Measurements from ENCODE around the gene TEKT1.
"Not testable (repeated sequence)": the region's sequence is repeated elsewhere in the genome, so short reads cannot be mapped to it uniquely, and the experiment has no call there.

Gene TEKT1

DNA sequence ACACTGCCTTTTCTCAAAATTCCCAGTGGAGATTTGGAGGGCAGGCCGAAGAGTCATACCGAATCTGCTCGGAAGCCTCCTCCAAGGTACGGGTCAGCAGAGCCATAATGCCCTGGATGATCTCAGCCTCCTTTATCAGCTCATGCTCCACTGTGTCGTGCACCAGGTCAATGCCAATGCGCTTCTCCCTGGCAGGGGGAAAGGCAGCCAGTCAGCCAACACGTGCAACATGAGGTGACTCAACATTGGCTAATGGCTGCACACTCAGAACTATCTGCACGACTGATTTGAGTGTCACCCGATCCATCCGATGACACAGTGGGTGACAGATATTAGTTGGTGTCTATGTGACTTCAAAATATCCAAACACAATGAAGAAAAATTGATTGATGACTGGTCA, 15.8 kb downstream of the TEKT1 start:
- DNase-seq (ENCODE audit: low spot score): no peak

DNA sequence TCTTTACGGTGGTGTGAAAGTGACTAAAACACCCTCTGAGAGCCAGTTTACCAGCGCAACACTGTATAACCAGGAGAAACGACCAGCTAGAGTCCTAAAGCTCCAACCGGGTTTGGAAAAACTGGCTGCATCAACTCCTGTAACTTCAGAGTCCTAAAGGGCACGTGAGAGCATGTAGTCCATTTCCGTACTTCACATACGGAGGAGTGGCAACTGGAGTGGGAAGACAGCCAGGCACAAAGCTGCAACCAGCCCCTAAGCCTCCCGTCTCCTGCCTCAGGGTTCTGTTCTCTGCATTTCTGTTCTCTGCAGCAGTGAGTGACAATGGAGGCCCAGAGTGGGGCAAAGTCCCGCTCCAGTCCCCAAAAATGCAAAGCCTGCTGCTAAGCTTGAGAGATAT, 19.2 kb downstream of the TEKT1 start:
- DNase-seq (ENCODE audit: low spot score): no peak

DNA sequence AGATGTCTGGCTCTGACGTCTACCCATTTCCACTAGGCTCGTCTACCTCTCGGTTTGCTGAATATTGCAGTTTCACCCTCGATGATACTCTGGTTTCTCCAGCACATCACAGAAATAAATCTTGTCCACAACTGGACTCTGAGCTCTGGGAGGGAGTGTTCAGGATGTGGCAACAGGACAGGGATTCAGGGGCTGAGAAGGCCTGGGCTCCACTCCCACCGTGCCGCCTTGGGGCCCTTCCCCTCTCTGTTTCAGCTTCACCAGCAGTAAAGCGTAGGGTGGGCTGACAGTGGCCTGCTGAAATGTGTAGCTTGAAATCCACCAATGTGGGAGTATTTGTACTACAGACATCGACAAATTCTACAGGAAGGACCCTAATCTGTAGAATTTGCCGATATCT, 20.0 kb downstream of the TEKT1 start:
- no peak for DNase-seq (ENCODE audit: low spot score)

DNA sequence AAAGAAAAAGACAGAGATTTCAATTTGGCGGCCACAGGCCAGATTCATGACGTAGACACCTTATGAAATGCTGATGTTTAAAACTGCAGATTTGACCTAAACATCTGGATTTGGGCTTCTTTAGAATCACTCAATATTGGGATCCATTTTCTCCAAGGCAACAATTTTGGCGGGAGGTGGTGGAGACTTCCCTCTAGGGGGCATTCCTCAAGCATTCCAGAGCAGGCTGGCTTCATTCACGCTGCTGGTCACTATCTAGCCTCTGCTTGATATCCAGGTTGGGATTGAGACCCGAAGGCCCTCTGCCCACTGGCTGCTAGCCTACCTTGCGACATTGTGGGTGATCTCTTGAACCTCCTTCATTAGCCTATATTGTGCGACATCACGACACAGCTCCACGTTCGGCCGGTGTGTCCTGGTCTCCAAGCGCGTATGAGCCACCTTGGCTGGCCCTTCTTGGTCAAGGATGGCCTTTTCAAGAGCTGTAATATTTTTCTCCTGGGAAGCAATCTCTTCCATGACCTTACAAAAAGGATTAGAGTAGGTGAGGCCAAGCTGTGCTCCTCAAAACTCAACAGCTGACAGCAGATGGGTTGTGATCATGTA, 31.0 kb downstream of the TEKT1 start:
- no peak for DNase-seq (ENCODE audit: low spot score)

DNA sequence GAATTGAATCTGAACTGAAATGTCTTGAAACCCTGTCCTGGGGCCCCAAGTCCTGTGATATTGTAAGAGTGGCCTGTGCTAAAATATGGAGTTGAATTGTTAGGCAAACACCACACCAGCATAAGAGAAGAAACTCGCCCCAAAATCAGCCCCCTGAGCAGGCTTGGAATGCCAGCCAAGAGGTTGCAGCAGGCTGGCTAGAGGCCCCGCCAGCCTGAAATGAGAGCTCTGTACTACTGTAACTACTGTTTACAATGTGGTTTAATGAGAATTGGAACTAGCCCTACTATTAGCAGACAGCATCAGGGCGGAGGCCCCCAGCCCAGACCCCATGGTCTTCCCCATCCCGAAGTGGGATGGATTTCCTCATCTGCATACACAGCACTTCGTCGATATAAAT, 31.8 kb downstream of the TEKT1 start:
- DNase-seq (ENCODE audit: low spot score): no peak

DNA sequence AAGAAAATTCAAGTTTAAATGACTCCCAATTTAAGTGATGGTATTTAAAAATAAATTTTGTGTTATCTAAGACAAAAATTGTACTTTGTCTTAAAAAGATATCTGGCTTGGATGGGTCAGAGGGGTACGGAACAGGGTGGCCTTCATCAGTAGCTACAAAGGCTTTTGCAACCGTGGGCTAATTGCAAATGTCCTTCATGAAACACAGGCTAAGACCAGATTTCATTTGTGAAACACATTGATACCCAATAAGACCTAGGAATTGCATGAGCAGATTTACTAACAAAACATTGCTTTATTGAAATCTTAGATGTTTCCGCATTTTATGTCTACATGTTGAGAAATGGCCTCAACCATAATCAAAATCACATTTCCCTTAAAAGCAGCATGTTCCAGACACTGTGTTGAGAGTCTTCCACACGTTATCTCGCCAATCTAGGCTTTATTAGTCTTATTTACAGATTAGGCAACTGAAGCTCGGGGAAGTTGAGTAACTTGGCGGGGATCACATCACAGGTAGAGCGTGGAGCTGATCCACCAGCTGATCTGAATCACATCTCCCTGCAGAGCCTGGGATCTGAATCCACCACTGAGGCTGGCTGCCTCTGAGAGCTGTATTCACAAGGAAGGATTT, 33.7 kb downstream of the TEKT1 start:
- no peak for DNase-seq (ENCODE audit: low spot score)

DNA sequence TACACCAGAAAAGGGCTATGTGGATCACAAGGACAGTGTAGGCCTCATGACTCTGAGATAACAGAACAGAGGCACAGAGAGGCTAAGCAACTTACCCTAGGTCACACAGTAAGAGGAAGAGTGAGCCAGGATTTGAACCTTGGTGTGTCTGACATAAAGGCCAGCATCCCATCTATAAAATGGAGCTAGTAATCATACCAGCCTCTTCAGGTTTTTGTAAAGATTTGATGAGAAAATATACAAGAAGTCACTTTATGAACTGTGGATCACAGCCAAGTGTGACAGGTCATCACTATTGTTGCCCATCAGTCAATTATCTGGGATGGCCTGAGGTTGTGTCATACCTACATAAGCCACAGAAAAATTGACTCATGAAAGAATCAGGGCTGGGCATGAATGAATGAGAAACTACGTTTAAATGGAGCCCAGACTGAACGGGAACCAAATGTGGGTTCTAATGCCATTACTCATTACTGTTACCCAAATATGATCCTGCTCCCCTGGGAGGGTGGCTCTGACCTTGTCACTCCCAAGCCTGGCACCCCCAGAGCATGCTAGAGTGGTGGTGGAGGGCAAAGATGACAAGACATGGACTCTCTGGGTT, 34.5 kb downstream of the TEKT1 start:
- DNase-seq (ENCODE audit: low spot score): no peak

DNA sequence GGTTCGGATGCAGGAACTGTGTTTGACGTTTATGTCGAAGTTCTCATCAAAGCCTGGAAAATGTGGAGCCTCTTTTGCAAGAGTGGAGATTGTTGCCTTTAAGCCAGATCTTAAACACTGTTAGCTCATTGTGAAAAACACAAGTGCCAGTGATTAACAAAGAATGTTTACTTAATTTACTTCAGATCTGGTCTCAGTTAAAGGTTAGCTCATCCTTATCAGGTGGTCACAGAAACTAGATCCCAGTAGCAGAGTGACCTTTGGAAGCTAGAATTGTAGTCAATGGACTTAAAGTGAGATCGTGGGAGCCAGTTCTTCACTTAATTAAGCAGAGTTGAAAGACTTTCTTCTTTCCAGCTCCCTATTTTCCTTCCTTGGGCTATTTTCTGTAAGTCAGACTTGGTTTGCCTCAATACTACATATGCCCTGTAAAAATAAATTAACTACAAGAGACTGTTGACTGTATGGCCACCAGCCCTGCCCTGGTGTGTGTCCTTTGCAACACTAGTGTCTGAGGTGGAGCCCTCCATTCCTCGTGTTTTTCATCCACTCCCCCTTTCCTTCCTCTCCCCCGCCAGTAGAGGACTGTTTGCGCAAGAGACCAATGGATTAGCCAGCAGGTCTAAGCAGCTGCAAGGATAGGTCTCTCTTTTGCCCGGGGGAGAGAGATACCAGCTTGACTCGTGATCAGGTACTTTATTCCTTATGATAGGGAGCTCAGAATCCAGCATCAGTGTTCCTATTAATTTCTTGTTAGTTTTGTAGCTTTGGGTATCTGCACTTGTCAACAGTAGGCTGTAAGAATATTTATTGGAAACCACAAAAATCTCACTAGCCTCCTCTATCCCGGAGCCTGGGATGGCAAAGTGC, 35.3 kb downstream of the TEKT1 start:
- DNase-seq (ENCODE audit: low spot score): no peak

DNA sequence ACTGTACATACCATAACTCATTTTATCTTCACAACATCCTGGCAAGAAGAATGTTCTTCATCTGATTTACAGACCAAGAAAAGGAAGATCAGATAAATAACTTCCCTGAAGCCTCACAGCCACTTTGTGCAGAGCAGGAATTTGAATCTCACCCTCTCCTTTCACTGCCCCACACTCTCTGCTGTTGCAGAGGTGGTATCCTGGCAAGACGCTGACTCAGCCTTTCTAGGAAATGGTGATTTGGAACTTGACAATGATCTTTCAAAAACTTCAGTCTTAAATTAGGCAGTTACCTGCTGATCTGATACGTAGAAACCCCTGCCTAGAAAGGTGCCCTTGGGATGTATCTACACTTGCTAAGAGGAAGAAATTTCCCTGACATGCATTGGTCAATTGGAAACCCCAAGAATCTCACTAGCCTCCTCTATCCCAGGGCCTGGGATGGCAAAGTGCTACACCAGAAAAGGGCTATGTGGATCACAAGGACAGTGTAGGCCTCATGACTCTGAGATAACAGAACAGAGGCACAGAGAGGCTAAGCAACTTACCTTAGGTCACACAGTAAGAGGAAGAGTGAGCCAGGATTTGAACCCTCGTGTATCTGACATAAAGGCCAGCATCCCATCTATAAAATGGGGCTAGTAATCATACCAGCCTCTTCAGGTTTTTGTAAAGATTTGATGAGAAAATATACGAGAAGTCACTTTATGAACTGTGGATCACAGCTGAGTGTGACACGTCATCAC, 37.6 kb downstream of the TEKT1 start:
- DNase-seq (ENCODE audit: low spot score): no peak

DNA sequence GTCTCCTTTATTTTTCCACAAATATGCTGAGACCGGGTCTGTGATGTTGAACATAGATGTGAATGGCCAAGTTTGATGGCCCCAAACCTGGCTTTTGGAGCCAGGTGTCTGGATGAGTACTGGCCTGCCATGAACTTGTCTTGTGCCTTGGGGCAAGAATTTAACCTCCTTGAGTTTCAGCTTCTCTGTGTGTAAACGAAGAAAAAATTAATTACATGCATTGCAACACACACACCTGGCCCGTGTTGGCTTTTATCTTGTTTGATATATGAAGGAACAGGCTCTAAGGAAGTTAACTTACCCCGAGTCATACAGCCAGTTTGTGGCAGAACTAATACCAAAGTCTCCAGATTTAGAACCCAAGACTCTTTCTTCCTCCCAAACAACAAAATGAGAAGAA, 42.4 kb downstream of the TEKT1 start:
- no peak for DNase-seq (ENCODE audit: low spot score)

DNA sequence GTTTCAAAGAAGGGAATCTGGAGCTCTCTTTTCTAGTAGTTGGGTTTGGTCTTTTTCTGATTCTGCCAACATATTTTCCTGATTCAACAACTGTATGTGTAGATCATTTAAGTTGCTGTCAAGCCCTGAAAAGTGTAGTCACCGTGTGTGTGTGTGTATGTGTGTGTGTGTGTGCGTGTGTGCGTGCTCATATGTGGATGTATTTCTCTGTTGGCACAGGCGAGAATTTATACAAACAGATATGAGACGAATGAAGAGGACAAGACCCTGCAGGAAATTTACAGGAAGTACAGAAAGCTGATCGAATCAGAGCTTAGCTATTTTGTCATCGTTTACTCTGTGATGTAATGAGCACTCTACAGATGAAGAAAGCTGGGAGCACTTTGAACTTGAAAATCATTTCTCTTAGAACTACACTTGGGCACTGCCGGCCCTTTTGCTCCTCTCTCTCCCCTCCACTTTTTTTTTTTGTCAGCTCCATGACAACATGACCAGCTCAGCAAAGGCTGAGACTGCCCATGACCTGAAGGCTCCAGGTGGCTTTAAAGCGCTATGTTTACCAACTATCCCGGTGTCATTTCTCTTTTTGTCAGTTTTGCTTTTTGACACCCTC, 44.3 kb downstream of the TEKT1 start:
- no peak for DNase-seq (ENCODE audit: low spot score)

DNA sequence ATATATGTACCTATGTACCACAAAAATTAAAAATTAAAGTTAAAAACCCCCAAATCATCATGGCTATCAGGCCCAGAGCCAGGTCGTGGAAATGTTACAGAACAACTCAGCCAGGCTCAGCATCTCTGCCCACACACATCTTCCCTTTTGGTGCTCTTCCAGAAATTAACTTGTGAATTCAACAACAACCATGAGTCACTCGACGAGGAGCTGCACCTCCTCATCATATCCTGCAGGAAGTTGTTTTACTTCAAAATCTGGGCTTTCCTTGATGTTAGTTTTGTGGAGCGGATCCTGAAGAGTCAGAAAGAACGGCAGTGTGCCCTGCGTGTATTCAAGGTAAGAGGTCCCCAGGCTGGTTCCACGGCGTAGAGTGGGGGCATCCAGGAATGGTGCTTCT, 44.9 kb downstream of the TEKT1 start:
- DNase-seq (ENCODE audit: low spot score): no peak

DNA sequence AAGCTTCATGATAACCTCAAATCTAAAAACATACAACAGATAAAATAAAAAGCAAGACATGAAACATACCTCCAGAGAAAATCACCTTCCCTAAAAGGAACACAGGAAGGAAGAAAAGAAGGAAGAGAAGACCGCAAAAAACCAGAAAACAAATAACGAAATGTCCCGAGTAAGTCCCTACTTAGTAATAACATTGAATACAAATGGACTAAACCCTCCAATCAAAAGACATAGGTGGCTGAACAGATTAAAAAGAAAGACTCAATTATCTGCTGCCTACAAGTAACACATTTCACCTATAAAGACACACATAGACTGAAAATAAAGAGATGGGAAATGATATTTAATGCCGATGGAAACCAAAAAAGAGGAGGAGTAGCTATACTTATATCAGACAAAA, 49.3 kb downstream of the TEKT1 start:
- no peak for DNase-seq (ENCODE audit: low spot score)

DNA sequence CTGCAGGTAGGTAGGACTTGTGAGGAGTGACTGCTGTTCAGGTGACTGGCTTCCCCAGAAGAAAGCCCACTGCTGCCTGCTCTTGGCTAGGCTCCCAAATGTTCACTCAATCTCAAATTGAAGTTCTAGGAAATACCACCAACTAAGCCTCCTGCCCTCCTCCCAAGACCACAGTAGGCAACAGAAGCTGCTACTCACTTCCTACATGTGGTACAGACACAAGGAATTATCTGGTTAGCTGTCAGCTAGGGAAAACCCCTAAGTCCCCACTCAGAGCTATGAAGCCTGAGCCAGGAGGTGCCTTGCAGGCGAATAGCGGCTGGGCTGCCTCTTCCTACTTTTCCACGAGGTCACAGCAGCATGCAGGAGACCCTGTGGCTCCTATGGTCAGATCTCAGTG, 50.6 kb downstream of the TEKT1 start:
- no peak for DNase-seq (ENCODE audit: low spot score)

DNA sequence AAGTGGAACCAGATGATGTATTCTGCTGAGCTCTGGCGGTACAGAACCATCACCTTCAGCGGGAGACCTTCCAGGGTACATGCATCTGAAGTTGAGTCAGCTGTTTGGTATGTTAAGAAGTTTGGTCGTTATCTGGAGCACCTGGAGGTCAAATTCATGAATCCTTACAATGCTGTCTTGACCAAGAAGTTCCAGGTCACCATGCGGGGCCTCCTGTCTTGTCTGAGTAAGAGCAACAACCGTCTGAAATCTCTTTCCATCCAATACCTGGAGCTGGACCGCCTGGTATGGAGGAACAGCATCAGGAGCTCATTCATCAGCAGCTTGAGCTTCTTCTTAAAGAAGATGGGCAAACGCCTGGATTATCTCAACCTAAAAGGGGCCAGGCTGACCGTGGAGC, 51.5 kb downstream of the TEKT1 start:
- DNase-seq (ENCODE audit: low spot score): no peak

DNA sequence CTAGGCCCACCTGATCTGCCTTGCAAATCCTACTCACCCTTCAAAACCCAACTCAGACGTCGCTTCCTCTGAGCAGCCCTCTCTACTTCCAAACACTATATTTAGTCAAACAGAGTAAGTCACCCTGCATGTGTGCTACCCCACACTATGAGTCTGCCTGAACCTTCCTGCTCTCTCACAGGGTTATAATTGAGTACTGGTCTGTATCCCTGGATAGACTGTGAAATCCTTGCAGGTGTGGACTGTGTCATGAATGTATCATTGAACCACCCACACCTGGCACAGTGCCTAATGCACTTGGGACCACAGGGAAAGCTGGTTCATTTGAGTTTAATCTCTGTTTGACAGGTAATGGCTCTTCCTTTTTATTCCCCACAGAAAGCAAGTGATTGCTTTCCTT, 52.1 kb downstream of the TEKT1 start:
- no peak for DNase-seq (ENCODE audit: low spot score)

DNA sequence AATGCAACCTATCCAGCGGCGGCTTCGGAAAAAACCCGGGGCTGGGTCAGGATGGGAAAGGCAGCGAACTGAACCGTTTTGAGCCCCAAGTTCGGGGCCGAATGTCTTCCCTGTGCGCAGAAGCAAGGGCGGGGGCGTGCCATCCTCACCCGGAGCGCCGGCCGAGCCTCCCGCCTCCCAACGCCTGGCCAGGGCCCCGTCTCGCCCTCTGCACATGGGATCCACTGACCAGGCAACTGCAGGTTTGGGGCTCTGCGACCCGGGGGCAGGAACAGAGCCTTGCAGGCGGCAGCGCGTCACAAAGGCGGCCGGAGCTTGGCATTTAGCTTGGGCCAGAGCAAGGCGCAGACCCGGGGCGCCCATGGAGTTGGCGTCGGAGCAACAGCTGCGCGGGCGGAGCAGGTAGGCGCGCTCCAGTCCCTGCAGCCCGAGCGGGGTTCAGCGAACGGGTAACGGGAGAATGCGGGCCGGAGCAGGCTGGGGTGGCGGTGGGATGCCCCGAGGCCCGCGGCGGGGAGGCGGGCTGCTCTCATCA, 55.6 kb downstream of the TEKT1 start, which contains the start of gene FBXO39:
Gene FBXO39, plus strand, starts transcription at position 345 of the 535 bp plus-strand sequence. CDS start 3,654 bp downstream, outside the sequence.
- no peak for DNase-seq (ENCODE audit: low spot score)

DNA sequence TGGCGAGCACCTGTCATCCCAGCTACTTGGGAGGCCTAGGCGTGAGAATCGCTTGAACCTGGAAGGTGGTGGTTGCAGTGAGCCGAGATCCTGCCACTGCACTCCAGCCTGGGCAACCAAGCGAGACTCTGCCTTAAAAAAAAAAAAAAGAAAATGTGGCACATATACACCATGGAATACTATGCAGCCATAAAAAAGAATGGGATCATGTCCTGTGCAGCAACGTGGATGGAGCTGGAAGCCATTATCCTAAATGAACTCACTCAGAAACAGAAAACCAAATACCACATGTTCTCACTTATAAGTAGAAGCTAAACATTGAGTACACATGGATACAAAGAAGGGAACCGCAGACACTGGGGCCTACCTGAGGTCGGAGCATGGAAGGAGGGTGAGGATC, 56.6 kb downstream of the TEKT1 start:
- DNase-seq (ENCODE audit: low spot score): not testable (repeated sequence)

DNA sequence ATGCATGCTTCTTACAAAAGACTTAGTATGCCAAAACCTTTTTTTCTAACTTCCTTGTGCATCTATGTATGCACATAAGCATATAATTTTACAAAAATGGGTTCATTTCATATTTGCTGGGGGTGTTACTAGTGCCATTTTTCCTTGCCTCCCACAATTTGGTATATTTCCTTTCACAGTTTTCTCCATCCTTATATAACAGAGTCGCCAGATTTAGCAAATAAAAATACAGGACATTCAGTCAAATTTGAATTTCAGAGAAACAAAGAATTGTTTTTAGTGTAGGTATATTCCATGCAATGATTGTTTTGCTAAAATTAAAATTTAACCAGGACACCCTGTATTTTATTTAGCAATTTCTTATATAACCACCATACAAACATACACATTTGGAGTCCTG, 59.5 kb downstream of the TEKT1 start:
- no peak for DNase-seq (ENCODE audit: low spot score)

DNA sequence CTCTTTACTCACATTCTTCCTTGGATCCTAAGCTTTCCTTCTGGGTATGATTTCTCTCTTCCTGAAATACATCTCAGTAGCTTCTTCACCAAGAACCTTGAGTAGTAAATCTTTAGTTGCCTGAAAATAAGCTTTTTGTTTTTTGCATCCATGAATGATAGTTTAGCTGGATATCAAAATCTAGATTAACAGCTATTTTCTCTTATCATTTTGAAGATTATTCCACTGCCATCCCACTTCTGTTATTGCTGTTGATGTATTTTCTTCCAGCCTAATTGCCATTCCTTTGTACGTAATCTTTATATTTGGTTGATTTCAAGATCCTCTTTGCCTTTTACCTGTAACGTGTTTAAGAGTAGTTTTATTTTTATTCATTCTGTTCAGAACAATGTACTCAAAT, 63.1 kb downstream of the TEKT1 start:
- no peak for DNase-seq (ENCODE audit: low spot score)

DNA sequence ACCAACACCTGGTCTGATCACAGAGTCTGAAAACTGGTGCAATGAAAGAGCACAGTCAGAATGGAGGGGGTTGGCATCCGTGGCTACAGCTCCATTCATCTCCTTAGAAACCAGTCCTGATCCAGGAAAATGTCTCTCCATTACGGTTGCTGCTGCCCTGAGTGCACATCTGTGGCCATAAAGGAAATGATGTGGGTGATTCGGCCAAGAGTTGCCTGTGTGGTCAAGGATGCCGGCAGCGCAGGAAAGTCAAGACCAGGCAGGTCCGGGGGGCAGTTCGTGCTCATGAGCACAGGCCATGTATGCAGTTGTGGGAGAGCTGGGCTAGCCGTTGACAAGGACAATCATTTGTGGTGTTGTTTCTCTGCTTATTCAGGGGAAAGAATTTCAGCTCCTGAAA, 69.8 kb downstream of the TEKT1 start:
- no peak for DNase-seq (ENCODE audit: low spot score)

Data from hematopoietic multipotent progenitor cell treated with erythropoietin and hydrocortisone succinate and interleukin-3 and kit ligand, for 17 days (in vitro differentiated cells).